MM.1S (cell line): ENCODE measurements around the gene PKD1.

Experiments
- DNase-seq: peaks from one replicate; pipeline ENCODE4 v3.0.0-alpha.2; 2015
- H2AFZ ChIP-seq: fragments of 300-600 bp; sonication (generic); 2 replicates; pipeline ENCODE4 v1.6.0; 2016; ENCODE audit warnings: antibody characterized with exemption, low read length
- H3F3A ChIP-seq: fragments of 300-600 bp; sonication (generic); 2 replicates; pipeline ENCODE4 v1.6.1; 2016; ENCODE audit warnings: mild to moderate bottlenecking, antibody characterized with exemption, low read length, moderate library complexity, mixed read lengths; ENCODE audit not compliant: insufficient read depth
- H3K27ac ChIP-seq: fragments of 300-600 bp; sonication (generic); 2 replicates; pipeline ENCODE4 v1.5.1; 2016; ENCODE audit warnings: mild to moderate bottlenecking, low read length
- H3K27me3 ChIP-seq: fragments of 300-600 bp; sonication (generic); replicated peaks from 2 replicates; pipeline ENCODE4 v1.6.0; 2016; ENCODE audit warnings: low read length; ENCODE audit not compliant: insufficient read depth
- H3K36me3 ChIP-seq: fragments of 300-600 bp; sonication (generic); replicated peaks from 2 replicates; pipeline ENCODE4 v1.6.1; 2016; ENCODE audit warnings: mild to moderate bottlenecking, low read length, mixed read lengths; ENCODE audit not compliant: insufficient read depth
- H3K4me1 ChIP-seq: fragments of 300-600 bp; sonication (generic); 2 replicates; pipeline ENCODE4 v1.6.1; 2016; ENCODE audit warnings: low read length, mixed read lengths
- H3K4me2 ChIP-seq: fragments of 300-600 bp; sonication (generic); 2 replicates; pipeline ENCODE4 v1.6.0; 2016; ENCODE audit warnings: low read depth, low read length
- H3K4me3 ChIP-seq: fragments of 300-600 bp; sonication (generic); 2 replicates; pipeline ENCODE4 v1.5.1; 2016; ENCODE audit warnings: low read length, mixed read lengths
- H3K79me2 ChIP-seq: fragments of 300-600 bp; sonication (generic); 2 replicates; pipeline ENCODE4 v1.6.1; 2016; ENCODE audit warnings: mixed run types, low read length, mixed read lengths
- H3K9ac ChIP-seq: fragments of 300-600 bp; sonication (generic); 2 replicates; pipeline ENCODE4 v1.6.1; 2016; ENCODE audit warnings: low read length, mixed read lengths
- H3K9me2 ChIP-seq: fragments of 300-600 bp; sonication (generic); replicated peaks from 2 replicates; pipeline ENCODE4 v1.6.1; 2016; ENCODE audit warnings: mild to moderate bottlenecking, low read length, mixed read lengths; ENCODE audit not compliant: insufficient read depth
- H3K9me3 ChIP-seq: fragments of 300-600 bp; sonication (generic); replicated peaks from 2 replicates; pipeline ENCODE4 v1.6.1; 2016; ENCODE audit warnings: mild to moderate bottlenecking, low read length, mixed read lengths; ENCODE audit not compliant: insufficient read depth
- H4K20me1 ChIP-seq: fragments of 300-600 bp; sonication (generic); 2 replicates; pipeline ENCODE4 v1.6.1; 2016; ENCODE audit warnings: mild to moderate bottlenecking, low read length, moderate library complexity, mixed read lengths; ENCODE audit not compliant: insufficient read depth
- CTCF ChIP-seq: fragments of 300-600 bp; sonication (generic); IDR thresholded peaks from 2 replicates; pipeline ENCODE4 v1.5.1; 2016; ENCODE audit warnings: antibody characterized with exemption, low read length, mixed read lengths
- EZH2 ChIP-seq: fragments of 300-600 bp; sonication (generic); optimal IDR thresholded peaks from 2 replicates; pipeline ENCODE3; 2017; ENCODE audit warnings: low read depth, mild to moderate bottlenecking, antibody characterized with exemption, low read length, mixed read lengths
- EZH2phosphoT487 ChIP-seq: fragments of 300-600 bp; sonication (generic); IDR thresholded peaks from 2 replicates; pipeline ENCODE4 v1.6.1; 2018; ENCODE audit warnings: antibody characterized with exemption, low read length

The PKD1 gene

GRCh38 chr16:2082983-2083364 is 52.7 kb downstream of the PKD1 start:
- TF ChIP-seq EZH2 (no peak), EZH2phosphoT487 (no peak), CTCF (no peak)
- no peak for DNase-seq
- H3F3A ChIP-seq: no peaks in the 10 kb centered on the region
- H3K4me3 ChIP-seq: no peak overlapping the region
- no peak overlapping the region for H2AFZ ChIP-seq
- H3K36me3 ChIP-seq: no peaks in the 10 kb centered on the region
- no peaks in the 10 kb centered on the region for H4K20me1 ChIP-seq
- H3K27me3 ChIP-seq: no peaks in the 10 kb centered on the region
- H3K79me2 ChIP-seq: no peaks in the 10 kb centered on the region
- H3K9me2 ChIP-seq: no peaks in the 10 kb centered on the region
- no peaks in the 10 kb centered on the region for H3K4me1 ChIP-seq
- H3K9me3 ChIP-seq: no peaks in the 10 kb centered on the region
- no peak overlapping the region for H3K4me2 ChIP-seq
- H3K27ac ChIP-seq: no peak overlapping the region
- no peak overlapping the region for H3K9ac ChIP-seq

GRCh38 chr16:2082171-2082982 is 53.3 kb downstream of the PKD1 start:
- Histone ChIP-seq H3K79me2 (no peaks in the 10 kb centered on the region), H3K4me3 (no peak overlapping the region), H3K27me3 (no peaks in the 10 kb centered on the region), H3K4me2 (no peak overlapping the region), H2AFZ (no peak overlapping the region), H3K4me1 (no peaks in the 10 kb centered on the region), H3F3A (no peaks in the 10 kb centered on the region), H3K9me3 (no peaks in the 10 kb centered on the region), H4K20me1 (no peaks in the 10 kb centered on the region), H3K9me2 (no peaks in the 10 kb centered on the region), H3K27ac (no peak overlapping the region), H3K9ac (no peak overlapping the region), H3K36me3 (no peaks in the 10 kb centered on the region)
- TF ChIP-seq CTCF (no peak), EZH2 (no peak)
- DNase-seq: no peak

- Histone ChIP-seq H3K79me2 (no peaks in the 10 kb centered on the region), H3K27ac (no peak overlapping the region), H3F3A (no peaks in the 10 kb centered on the region), H3K27me3 (no peaks in the 10 kb centered on the region), H4K20me1 (no peaks in the 10 kb centered on the region), H3K4me3 (no peak overlapping the region), H3K4me1 (no peaks in the 10 kb centered on the region), H3K9me2 (no peaks in the 10 kb centered on the region), H3K9me3 (no peaks in the 10 kb centered on the region), H3K9ac (no peak overlapping the region), H3K4me2 (no peak overlapping the region), H3K36me3 (no peaks in the 10 kb centered on the region), H2AFZ (no peak overlapping the region)
- TF ChIP-seq EZH2phosphoT487: no peak
- no peak for TF ChIP-seq EZH2
- no peak for TF ChIP-seq CTCF
- no peak for DNase-seq
Observed at GRCh38 chr16:2081201-2082084, 54.3 kb downstream of the PKD1 start.
